Stimulated activated CD8-positive, alpha-beta memory T cell treated with anti-CD3 and anti-CD28 coated beads, Interleukin-12 subunit alpha, Interleukin-12 subunit beta, amount 100 ng/mL, for 4 hours (primary cell): ENCODE results near the gene MBD5.

Source experiments
- DNase-seq: peaks from one replicate; pipeline ENCODE4 v3.0.0-alpha.2; 2020; ENCODE audit warnings: low read depth

MBD5 gene

GRCh38 chr2:148548716-148549400 lies 528.0 kb downstream of the MBD5 start:
- no peak for DNase-seq

GRCh38 chr2:148552675-148553331 lies 531.9 kb downstream of the MBD5 start:
- DNase-seq = no peak

GRCh38 chr2:148553332-148553887 lies 532.5 kb downstream of the MBD5 start:
- DNase-seq = no peak

GRCh38 chr2:148554459-148555247 lies 533.8 kb downstream of the MBD5 start:
- DNase-seq = no peak

GRCh38 chr2:148555622-148556294 lies 534.9 kb downstream of the MBD5 start:
- DNase-seq = no peak

GRCh38 chr2:148557844-148558436 lies 537.0 kb downstream of the MBD5 start:
- DNase-seq = no peak

GRCh38 chr2:148560496-148560895 lies 539.6 kb downstream of the MBD5 start:
- DNase-seq = no peak

GRCh38 chr2:148561389-148561788 lies 540.5 kb downstream of the MBD5 start:
- DNase-seq = no peak

GRCh38 chr2:148565272-148565894 lies 544.5 kb downstream of the MBD5 start:
- DNase-seq = no peak
